B cell (primary cell): ENCODE measurements around the gene SOX18.

ENCODE experiments used
- CTCF ChIP-seq: fragments of 200-600 bp; IDR thresholded peaks from one replicate; pipeline ENCODE4 v1.8.0; 2022; ENCODE audit warnings: antibody characterized with exemption, mild to moderate bottlenecking
- EZH2 ChIP-seq: IDR thresholded peaks from 2 replicates; pipeline ENCODE4 v1.6.1; 2012; ENCODE audit warnings: borderline replicate concordance, low read depth, mild to moderate bottlenecking, moderate library complexity, low read length; ENCODE audit not compliant: insufficient read depth, poor library complexity, severe bottlenecking

DNA sequence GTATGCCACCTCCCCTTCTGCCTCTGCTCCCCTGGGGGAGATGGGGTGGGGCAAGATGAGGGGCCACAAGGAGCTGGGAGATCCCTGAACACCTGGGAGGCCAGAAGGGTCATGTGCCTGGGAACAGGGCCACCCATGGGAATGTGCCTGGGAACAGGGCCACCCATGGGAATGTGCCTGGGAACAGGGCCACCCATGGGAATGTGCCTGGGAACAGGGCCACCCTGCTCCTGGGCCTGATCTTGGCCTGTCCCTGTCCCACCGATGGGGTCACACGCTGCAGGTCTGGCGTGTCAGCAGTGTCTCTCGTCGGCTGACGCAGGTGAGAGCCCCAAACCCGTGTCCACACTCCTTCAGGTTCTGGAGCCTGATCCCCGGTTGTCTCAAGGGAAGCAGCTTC lies 25.5 kb upstream of the SOX18 start:
- TF ChIP-seq EZH2 (no peak), CTCF (no peak)
